GM23248 (cell line): ENCODE results near the gene EGLN3.

ENCODE experiments used
- EZH2 ChIP-seq: fragments of 200-600 bp; sonication (generic); IDR thresholded peaks from 2 replicates; pipeline ENCODE4 v1.6.1; 2018; ENCODE audit warnings: antibody characterized with exemption, mild to moderate bottlenecking; ENCODE audit not compliant: insufficient read depth, poor library complexity, severe bottlenecking
- EZH2phosphoT487 ChIP-seq: fragments of 200-600 bp; sonication (generic); IDR thresholded peaks from 2 replicates; pipeline ENCODE4 v1.6.1; 2018; ENCODE audit warnings: antibody characterized with exemption, moderate library complexity, mild to moderate bottlenecking, low read depth; ENCODE audit not compliant: insufficient read depth

GRCh38 chr14:33996462-33996861 is 45.6 kb upstream of the EGLN3 start:
- TF ChIP-seq EZH2 (no peak), EZH2phosphoT487 (no peak)
